GM19463 (cell line): ENCODE data around the gene ASB16.
"Not testable (repeated sequence)": the region's sequence is repeated elsewhere in the genome, so short reads cannot be mapped to it uniquely, and the experiment has no call there.

Experiments
- ATAC-seq: cut with Tn5 transposase; IDR thresholded peaks from one replicate; pipeline ENCODE4 v1.9.1; 2021; ENCODE audit warnings: mild to moderate bottlenecking, moderate library complexity; ENCODE audit not compliant: unreplicated experiment

The ASB16 gene

DNA sequence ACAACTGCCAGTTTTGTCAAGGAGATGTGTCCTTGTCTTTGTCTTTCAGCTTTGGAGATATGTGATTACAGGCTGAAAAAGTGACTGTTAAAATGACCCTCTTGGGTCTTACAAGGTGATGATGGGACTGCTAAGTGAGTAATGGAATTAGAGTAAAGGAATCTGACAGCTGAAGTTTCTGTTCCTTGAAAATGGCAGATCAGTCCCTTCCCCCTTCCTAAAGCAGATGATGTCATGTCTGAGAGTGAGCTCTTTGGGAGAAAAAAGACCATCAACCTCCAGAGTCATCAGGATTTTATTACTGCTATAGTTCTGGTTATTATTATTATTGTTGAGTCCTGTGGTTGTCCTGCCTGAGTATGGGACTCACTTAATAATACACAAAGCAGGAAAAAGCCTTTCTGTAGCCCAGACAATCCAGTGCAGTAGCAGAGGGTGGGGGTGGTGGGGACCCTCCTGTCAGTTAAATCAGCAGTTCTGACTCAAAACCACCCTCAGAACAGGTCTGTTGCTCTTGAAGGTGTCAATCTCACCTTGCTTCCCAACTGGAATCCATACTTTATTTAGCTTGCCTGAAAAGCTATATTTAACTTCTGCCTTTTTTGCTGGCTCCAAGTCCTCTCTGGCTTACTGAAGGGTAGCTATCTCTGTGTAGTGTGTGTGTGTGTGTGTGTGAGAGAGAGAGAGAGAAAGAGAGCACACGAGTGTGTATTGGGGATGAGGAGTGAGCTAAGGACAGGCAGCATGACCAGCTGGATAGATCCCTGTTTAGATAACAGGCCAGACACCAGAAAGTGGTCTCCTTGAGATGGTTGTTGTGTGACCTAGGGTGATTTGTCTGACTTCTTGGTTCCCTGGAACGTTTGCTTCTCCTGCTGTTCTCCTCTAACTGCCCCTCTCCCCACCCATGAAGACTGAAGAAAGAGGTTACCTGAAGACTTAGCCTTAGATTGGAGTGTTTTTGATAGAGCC, 23.8 kb upstream of the ASB16 start:
- no peak for ATAC-seq

DNA sequence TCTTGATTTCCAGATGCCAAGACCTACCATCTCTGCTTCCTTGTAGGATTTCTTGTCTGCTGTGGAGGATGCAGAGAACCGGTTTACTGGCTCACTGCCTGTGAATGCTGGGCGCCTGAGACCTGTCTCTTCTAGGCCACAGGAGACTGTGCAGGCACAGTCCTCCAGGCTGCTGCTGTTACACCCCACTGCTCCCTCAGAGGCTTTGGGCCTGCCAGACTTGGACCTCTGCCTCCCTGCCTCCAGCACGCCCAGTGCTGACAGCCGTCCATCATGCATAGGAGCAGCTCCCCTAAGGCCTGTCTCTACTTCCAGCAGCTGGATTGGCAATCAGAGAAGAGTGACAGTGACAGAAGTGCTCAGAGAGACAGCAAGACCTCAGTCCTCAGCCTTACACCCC, 22.7 kb upstream of the ASB16 start:
- ATAC-seq = no peak

GRCh38 chr17:44149066-44149465, 21.4 kb upstream of the ASB16 start:
- not testable (repeated sequence) for ATAC-seq

- ATAC-seq = no peak
Observed at GRCh38 chr17:44149750-44150329, 20.7 kb upstream of the ASB16 start.

GRCh38 chr17:44152875-44153274, 17.6 kb upstream of the ASB16 start:
- ATAC-seq = no peak

DNA sequence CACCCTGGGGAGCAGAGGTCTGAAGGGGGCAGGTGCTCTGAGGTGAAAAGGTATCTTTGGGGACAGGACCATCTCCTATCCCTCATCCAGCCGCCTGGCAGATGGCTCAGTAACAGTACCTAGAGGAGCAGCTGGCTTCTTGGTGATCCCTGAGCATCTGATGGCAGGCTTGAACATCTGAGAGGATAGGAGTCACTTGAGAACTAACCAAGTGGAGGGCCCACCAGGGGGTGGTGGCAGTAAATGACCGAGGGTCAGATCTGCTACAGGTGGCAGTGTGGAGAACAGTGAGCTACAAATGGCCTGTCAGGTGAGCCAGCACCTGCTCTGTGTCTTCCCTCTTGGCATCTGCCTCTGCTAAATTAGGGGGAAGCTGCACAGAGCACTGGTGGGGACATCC, 15.0 kb upstream of the ASB16 start:
- ATAC-seq = no peak

- no peak for ATAC-seq
Observed at GRCh38 chr17:44159519-44160210, 10.8 kb upstream of the ASB16 start.

DNA sequence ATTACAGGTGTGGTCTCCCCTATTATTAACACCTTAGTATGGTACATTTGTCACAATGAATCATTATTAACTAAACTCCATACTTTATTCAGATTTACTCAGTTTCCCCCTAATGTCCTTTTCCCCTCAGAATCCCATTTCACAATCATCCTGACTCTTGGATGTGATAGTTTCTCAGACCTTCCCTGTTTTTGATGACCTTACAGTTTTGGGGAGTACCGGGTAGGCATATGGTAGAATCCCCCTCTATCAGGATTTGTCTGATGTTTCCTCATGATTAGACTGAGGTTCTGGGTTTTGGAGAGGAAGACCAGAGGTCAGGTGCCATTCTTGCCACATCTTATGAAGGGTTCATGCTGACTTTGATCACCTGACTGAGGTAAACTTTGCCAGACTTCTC, 6.0 kb upstream of the ASB16 start:
- ATAC-seq = no peak

DNA sequence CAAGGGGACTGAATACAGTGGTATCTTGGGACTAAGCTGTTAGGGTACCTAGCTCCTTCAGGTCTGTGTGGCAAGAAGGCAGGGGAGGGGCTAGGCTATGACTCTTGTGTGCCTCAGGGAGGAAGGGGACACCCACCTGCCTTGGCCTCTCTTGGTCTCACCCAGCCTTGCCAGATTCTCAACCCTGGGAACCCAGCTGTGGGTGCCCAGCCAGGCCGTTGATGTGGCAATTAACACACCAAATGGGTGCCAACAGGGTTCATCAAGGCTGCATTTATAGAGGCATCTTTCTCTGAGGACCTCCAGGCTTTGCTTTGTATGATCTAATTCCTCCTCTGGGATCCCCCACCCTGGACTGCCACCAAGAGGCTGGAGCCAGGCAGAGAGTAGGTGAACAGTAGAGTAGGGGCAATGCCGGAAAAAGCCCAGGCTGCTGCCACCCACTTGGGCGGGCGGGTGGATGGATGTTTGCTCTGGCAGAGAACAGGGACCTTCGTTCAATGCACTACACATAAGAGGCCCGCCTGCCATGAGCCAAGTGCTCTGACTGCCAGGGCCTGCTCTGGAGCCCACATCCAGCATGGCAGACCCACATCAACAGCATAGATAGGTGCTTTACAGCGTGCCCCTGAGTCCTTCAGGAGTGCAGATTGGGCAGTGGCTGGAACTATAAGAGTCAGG, 3.2 kb upstream of the ASB16 start:
- no peak for ATAC-seq

GRCh38 chr17:44170135-44170498, 387 bp upstream of the ASB16 start:
- no peak for ATAC-seq

GRCh38 chr17:44171931-44172455, 1.5 kb downstream of the ASB16 start:
- ATAC-seq = no peak

- no peak for ATAC-seq
Observed at GRCh38 chr17:44174427-44174826, 3.9 kb downstream of the ASB16 start.

GRCh38 chr17:44176257-44176656, 5.8 kb downstream of the ASB16 start:
- no peak for ATAC-seq

DNA sequence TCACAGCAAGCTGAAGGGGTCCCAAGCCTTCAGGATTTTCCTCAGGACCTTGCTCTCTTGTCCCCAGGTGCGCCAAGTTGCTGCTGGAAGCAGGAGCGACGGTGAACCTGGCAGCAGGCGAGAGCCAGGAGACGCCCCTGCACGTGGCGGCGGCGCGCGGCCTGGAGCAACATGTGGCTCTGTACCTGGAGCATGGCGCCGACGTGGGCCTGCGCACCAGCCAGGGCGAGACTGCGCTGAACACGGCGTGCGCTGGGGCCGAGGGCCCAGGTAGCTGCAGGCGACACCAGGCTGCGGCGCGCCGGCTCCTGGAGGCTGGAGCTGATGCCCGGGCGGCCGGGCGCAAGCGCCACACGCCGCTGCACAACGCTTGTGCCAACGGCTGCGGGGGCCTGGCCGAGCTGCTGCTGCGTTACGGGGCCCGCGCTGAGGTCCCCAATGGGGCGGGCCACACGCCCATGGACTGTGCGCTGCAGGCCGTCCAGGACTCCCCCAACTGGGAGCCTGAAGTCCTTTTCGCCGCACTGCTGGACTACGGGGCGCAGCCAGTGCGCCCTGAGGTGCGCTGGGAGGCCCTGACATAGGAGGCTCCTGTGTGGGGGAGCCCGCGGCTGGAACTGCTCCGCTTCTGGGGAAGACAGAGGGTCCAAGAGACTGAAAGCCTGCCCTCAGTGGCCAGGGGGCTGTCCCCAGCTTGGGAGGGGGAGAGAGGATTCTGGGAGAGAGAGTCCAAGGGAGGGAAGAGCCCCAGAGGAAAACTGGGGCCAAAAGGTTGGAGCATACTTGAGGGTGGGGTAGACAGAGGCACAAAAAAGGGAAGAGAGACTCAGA, 6.4 kb downstream of the ASB16 start:
- no peak for ATAC-seq

- ATAC-seq = no peak
Observed at GRCh38 chr17:44177640-44178039, 7.1 kb downstream of the ASB16 start.

DNA sequence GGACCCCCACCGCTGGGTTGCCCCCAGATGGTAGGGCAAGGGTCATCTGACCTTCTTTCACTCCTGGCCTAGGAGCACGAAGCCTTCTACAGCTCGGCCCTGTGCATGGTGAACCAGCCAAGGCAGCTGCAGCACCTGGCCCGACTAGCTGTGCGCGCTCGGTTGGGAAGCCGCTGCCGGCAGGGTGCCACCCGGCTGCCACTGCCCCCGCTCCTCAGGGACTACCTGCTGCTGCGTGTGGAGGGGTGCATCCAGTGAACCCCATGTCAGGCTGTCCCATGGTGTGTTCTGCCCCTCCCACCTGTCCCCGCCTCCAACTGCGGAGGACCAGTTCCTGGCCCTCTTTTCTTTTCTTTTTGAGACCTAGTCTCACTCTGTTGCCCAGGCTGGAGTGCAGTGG, 7.6 kb downstream of the ASB16 start:
- no peak for ATAC-seq

DNA sequence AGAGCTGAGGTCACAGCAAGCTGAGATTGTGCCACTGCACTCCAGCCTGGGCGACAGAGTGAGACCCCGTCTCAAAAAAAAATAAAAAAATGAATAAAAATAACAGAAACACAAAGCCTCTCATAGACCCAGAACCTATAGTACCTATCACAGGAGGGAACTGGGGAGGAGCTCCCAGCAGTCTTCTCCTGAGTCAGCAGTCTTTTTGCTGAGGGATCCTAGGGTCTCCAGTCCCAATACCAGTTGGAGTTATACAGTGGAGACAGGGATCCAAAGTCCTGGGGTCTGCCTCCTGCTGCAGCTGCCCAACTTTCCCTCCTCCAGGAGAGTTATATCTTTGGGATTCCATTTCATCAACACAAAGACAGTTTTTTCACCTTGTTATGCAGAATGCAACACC, 12.5 kb downstream of the ASB16 start:
- no peak for ATAC-seq

DNA sequence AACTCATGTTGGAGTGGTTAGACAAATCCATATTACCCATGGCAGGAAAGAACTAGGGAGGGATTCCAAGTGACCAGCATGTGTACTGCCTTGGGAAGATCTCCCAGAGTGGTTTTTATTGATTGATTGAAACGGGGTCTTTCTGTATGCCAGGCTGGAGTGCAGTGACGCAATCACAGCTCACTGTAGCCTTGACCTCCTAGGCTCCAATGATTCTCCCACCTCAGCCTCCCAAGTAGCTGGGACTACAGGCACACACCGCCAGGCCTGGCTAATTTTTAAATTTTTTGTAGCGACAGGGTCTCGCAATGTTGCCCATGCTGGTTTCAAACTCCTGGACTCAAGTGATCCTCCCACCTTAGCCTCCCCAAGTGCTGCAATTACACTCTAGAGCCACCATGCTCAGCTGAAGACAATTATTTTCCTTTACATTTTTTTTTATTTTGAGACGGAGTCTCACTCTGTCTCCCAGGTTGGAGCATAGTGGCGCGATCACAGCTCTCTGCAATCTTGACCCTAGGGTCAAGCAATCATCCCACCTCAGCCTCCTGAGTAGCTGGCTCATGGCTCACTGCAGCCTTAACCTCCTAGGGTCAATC, 13.8 kb downstream of the ASB16 start:
- no peak for ATAC-seq

DNA sequence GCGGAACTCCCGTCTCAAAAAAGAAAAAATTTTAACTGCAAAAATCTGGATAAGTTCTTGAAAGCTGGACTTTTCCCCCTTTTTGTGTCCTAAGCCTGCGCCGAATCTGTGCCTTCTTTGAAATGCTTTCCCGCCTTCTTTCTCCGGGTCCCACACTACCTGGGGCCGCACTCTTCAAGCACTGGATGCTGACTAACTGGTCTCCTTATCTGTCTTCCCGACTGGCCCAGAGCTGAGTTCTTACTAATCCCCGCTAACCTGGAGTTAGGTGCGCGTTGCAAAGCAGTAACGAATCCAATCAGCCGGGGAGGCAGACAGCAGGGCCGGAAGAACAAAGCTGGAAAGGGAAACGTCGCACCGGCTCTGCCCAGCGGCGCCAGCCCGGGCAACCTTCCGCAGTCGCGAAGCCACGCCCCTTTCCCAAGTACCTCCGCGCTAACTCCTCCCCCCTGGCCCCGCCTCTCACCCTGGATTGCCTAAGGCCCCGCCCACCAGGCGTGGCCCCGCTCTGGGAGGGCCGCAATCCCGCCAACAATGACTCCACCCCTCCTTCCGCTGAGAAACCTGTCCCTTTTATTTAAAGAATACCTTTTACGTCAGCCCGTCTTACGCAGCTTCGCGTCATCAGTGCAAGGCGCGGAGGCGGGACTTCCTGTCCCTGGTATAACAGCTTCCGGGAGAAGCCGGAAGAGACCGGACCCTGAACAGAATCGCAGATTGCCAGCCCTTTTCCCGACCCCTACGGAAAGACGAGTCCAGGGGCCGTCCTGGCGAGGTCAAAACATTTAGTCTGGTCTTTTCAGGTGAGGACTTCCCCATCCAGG, 16.0 kb downstream of the ASB16 start, which contains the start of gene TMUB2:
TSS of gene TMUB2 (plus strand) at position 666 of the 824 bp plus-strand sequence. CDS start 737 bp downstream, outside the sequence.
- ATAC-seq = peak; percentile 83
